CD4-positive, alpha-beta T cell treated with Interleukin-4 for 4 hours (primary cell): Measurements from ENCODE around the gene TRIM56.

Experiments used
- DNase-seq: peaks from one replicate; pipeline ENCODE4 v3.0.0-alpha.2; 2020

The TRIM56 gene

DNA sequence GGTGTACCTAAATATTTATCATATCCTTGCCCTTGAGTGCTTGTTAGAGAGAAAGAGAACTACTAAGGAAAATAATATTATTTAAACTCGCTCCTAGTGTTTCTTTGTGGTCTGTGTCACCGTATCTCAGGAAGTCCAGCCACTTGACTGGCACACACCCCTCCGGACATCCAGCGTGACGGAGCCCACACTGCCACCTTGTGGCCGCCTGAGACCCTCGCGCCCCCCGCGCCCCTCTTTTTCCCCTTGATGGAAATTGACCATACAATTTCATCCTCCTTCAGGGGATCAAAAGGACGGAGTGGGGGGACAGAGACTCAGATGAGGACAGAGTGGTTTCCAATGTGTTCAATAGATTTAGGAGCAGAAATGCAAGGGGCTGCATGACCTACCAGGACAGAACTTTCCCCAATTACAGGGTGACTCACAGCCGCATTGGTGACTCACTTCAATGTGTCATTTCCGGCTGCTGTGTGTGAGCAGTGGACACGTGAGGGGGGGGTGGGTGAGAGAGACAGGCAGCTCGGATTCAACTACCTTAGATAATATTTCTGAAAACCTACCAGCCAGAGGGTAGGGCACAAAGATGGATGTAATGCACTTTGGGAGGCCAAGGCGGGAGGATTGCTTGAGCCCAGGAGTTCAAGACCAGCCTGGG lies 53.1 kb downstream of the TRIM56 start:
- peak; percentile 91 for DNase-seq

GRCh38 chr7:101140339-101140699 lies 55.0 kb downstream of the TRIM56 start:
- no peak for DNase-seq

GRCh38 chr7:101140746-101141382 lies 55.6 kb downstream of the TRIM56 start:
- no peak for DNase-seq
